Stimulated activated naive CD8-positive, alpha-beta T cell treated with anti-CD3 and anti-CD28 coated beads, Interleukin-15, Interleukin-2, amounts not matched to agents 100 U/mL and 50 U/mL, for 24 hours (primary cell): Measurements from ENCODE around the gene ATP11A.

ENCODE experiments used
- ATAC-seq: fragments of 150-1000 bp; cut with Tn5 transposase; one replicate; pipeline ENCODE4 v1.10.0; 2021
- DNase-seq: peaks from one replicate; pipeline ENCODE4 v3.0.0; 2021

Gene ATP11A

DNA sequence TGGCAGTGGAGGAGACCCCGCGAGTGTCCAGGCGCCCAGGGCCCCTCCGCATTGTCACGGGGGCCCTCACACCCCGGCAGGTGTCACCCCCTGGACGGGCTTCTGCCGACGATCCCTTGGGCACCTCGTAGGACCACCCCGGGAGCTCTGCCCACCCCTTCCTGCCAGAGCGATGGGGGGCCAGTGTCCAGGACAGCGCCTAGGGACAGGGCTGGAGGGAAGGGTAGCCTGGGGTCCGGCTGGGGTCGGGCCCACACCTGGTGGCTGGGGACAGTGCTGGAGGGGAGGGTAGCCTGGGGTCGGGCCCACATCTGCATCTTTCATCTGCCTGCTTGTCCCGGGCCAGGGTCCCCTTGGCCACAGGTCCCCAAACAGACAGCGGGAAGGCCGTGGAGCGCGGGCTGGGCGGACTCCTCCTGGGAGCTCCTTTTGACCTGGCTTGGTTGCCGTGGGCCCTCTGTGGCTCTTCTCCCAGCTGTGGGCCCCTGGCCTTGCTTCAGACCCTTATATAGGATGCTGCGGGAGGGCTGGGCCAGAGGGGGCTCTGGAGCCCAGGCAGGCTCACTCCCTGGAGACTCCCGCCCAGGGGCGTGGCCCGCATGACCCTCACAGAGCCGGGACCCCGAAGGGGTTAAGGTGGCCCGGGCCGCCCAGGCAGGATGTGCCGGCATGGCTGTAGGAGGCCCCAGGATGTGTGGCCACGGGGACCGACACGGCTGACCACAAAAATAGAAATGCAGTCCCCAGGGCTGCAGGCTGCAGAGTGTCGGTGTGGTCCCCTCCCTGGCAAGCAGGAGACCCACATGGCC lies 205.0 kb downstream of the ATP11A start:
- DNase-seq (no peak), ATAC-seq (no peak)

DNA sequence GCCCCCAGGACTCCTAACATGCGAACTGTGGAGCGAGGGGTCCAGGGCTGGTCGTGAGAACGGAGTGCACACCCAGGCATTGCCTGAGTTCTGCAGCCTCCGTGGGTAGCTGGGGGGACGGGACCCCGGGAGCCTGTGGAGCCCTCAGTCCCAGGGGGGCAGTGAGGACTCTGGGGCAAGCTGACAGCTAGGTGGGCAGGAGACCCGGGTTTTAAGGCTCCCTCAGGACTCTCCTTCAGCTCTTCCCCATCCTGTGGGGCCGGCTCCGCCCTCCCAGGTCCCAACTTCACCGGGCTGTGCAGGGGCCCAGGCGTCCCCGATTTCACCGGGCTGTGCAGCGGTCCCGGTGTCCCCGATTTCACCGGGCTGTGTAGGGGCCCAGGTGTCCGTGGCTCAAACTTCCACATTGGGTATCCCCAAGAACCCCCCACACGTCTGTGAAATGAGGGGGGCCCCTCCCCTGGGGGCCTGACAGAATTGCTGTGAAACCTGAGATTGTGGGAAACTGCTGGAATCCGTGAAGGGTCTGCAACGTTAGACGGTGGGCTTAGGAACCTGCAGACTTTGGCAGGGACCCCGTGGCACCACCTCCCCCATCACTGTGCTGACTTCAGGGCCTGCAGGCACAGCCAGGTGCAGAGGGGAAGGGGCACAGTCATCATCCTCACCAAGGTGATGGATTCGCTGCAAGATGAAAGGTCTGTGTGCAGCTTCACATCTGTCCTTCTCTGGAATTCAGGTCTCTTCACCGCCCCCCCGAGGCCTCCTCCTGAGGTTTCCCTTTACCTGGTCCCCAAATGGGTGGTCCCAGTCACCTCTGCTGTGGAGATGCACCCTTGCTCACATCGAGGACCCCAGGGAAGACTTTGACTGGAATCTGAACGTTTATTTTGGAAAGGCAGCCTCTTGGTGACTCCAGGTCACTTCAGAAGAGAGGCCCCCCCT lies 206.0 kb downstream of the ATP11A start:
- DNase-seq (no peak), ATAC-seq (no peak)

GRCh38 chr13:112896736-112897602 lies 207.1 kb downstream of the ATP11A start:
- ATAC-seq = no peak
- no peak for DNase-seq

GRCh38 chr13:112897603-112897955 lies 207.7 kb downstream of the ATP11A start:
- DNase-seq (no peak), ATAC-seq (no peak)

- no peak for ATAC-seq
- DNase-seq = no peak
These were observed 208.2 kb downstream of the ATP11A start for GRCh38 chr13:112897956-112898620.

GRCh38 chr13:112898621-112899280 lies 208.9 kb downstream of the ATP11A start:
- DNase-seq = no peak

DNA sequence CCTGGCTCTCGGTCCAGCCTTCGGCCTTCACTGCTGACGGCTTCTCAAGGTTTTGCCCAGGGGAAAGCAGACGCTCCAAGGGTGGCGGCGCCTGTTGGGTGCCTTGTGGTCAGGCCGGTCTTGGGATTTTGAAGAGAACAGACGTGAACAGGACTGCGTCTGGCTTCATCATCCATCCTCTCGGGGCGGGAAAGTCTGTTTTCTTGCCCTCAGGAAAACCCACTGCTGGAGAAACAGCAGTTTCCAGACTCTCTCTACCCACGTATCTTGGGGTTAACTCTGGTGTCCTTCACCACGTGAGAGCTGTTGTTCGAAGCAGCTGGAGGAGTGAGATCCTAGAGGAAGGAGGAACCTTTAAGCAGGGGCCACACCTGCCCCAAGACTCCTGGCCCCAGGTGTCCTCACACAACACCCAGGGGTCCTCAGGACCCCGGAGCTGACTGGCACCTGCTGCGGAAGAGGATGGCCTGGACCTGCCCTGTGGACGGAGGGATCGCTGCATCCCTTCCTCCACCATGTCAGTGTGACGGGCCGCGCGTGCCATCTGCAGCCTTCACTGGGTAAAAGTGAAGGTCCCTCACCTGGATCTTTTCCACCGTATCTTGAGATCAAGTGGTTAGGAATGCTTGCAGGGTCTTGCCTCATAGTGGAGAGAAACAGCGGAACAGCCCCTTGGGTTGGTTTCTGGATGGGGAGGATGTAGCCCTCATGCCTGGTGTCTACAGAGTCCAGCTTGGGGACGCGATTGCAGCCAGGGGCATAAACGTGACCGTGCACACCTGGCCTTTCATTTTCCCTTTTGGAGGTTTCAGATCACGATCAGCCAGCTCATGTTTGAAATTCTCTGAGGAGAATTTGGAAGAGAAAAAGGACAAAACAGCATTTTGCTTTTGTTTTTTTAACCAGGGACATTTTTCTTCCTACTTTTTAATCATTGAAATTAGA lies 209.7 kb downstream of the ATP11A start:
- ATAC-seq = no peak

More at GRCh38 chr13:112898621-112899280, 208.9 kb downstream of the ATP11A start:
- ATAC-seq = no peak

GRCh38 chr13:112900226-112900600 lies 210.4 kb downstream of the ATP11A start:
- DNase-seq (no peak), ATAC-seq (no peak)

More for the DNA sequence above, 209.7 kb downstream of the ATP11A start:
- no peak for DNase-seq

GRCh38 chr13:112900691-112901091 lies 210.9 kb downstream of the ATP11A start:
- no peak for DNase-seq
- no peak for ATAC-seq

- ATAC-seq (no peak), DNase-seq (no peak)
These were observed 212.3 kb downstream of the ATP11A start for GRCh38 chr13:112902101-112902651.

DNA sequence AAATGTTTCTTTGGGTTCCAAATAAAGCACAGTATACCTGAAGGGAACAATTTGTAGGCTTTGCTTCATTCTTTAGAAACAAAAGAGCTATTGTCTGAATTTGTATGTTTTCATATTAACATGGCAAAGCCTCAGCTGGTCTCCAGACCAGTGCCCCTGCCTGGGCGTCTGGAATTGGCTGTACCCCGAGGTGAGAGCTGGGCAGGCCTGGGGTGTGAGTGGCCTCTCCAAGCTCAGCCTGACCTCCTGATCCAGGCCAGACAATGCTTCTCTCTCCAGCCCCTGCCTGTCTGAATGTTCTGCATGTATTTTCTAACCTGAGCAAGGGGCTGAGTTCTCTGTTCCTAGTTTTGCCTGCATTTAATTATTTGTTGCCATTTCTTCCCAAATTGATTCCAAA lies 212.8 kb downstream of the ATP11A start:
- DNase-seq (no peak), ATAC-seq (no peak)

- DNase-seq (no peak), ATAC-seq (no peak)
These were observed 213.3 kb downstream of the ATP11A start for GRCh38 chr13:112903071-112903577.

GRCh38 chr13:112903606-112904195 lies 213.9 kb downstream of the ATP11A start:
- no peak for ATAC-seq
- DNase-seq = no peak

DNA sequence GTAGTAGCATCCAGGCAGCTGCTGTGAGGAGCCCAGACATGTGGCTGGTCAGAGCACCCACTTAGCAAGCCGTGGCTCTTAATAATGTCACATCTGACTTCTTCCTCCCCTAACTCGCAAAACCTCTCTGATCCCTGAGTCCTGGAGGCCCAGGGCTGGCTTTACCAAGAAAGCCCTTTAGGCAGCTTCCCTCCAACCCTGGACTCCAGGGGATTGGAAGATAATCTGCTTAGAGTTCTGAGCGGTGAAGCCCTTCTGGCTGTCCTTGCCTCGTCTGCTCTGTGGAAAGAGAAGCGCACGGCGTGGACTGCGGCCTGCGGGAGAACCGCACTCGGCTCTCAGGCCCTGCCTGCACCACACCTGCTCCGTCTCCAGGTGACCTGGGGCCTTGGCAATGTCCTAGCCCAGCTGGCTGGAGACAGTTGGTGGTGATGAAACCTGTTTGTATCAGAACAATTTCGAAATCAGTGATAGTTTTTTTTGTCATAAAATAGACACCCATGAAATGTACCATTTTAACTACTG lies 214.7 kb downstream of the ATP11A start:
- ATAC-seq = no peak
- no peak for DNase-seq

- DNase-seq (no peak), ATAC-seq (no peak)
These were observed 215.2 kb downstream of the ATP11A start for GRCh38 chr13:112905086-112905485.

DNA sequence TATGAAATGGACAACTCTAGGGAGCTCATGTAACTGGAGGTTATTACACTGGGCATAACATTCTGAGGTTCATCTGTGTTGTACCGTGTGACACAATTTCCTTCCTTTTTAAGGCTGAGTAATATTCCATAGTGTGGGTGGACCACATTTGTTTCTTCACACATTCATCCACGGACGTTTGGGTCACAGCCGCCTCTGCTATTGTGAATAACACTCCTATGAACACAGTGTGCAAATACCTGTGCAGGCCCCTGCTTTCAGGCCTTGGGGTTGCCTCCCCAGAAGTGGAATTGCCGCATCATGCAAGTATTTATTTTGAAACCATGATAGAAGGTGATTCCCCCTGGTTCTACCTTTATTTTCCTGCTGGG lies 215.8 kb downstream of the ATP11A start:
- DNase-seq (no peak), ATAC-seq (no peak)

DNA sequence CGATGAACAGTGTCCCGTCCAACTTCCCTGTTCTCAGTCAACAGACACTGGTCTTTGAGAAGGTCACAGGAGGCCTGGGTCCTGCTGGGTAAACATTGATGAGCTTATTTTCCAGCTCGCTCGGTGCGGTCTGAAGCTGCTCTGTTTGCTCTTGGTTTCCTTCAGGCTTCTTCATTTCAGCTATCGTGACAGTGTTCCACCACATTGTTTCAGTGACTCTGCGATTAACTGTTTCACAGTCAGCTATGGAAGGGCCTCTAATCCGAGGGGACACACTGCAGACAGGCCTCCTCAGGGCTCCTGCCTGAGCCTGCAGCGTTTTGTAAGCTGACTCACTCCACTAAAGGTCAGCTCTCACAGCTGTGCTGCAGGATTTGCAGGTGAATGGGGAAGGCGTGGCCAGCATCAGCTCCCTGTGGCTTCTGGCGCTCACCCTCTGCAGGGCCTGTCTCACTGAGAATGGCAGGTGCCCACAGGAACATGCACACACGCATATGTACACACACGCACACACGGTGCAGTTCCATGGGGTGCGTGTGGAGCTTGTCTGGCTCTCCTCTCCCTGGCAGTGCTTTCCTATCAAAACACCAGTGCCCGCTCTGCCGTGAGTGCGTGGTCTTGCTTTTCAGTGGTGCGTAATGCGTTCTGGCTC lies 216.3 kb downstream of the ATP11A start:
- ATAC-seq (peak; percentile 48), DNase-seq (no peak)

DNA sequence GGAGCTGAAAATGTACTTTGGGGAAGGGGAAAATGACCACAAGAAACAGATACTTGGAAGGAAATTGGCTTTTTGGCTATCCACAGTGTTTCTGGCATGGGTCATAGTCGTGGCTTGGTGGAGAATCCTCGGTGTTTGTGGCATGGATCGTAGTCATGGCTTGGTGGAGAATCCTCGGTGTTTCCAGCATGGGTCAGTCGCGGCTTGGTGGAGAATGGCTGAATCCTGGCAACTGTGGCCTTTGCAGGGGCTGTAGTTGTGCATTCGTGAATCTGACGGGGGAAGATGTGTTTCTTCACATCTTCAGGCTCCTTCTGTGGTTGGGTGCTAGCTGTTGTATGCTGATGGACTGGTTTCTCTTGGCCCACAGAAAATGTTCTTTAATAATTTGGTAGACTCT lies 217.4 kb downstream of the ATP11A start:
- ATAC-seq = no peak

More for the DNA sequence above, 217.4 kb downstream of the ATP11A start:
- no peak for DNase-seq
